Duodenal mucosa (tissue), 2 donors: ENCODE data around the gene CLN5.
"Not testable (repeated sequence)": the region's sequence is repeated elsewhere in the genome, so short reads cannot be mapped to it uniquely, and the experiment has no call there.

Experiments used
- H3K27ac ChIP-seq: one replicate; pipeline ENCODE4 v1.7.0; 2013; ENCODE audit warnings: low read depth, low read length
- H3K27me3 ChIP-seq, 2 donors: one replicate each; pipeline ENCODE4 v1.7.0; 2013; ENCODE audit warnings: low read length in 2 of 2, control low read depth in 1 of 2; ENCODE audit not compliant: insufficient read depth in 2 of 2, control insufficient read depth in 1 of 2
- H3K36me3 ChIP-seq, 2 donors: one replicate each; pipeline ENCODE4 v1.7.0; 2013; ENCODE audit warnings: low read length in 2 of 2, control low read depth in 1 of 2; ENCODE audit not compliant: insufficient read depth in 2 of 2, control insufficient read depth in 1 of 2
- H3K4me1 ChIP-seq, 2 donors: one replicate each; pipeline ENCODE4 v1.7.0; 2013; ENCODE audit warnings: low read length in 2 of 2, control low read depth in 1 of 2; ENCODE audit not compliant: insufficient read depth in 2 of 2, control insufficient read depth in 1 of 2
- H3K4me3 ChIP-seq, 2 donors: one replicate each; pipeline ENCODE4 v1.7.0; 2013; ENCODE audit warnings: low read length in 2 of 2, low read depth in 1 of 2
- H3K9ac ChIP-seq, 2 donors: one replicate each; pipeline ENCODE4 v1.7.0; 2013; ENCODE audit warnings: low read length in 2 of 2, low read depth in 1 of 2
- H3K9me3 ChIP-seq, 2 donors: one replicate each; pipeline ENCODE4 v1.7.0; 2013; ENCODE audit warnings: low read length in 2 of 2, control low read depth in 1 of 2; ENCODE audit not compliant: control insufficient read depth in 1 of 2

The CLN5 gene

DNA sequence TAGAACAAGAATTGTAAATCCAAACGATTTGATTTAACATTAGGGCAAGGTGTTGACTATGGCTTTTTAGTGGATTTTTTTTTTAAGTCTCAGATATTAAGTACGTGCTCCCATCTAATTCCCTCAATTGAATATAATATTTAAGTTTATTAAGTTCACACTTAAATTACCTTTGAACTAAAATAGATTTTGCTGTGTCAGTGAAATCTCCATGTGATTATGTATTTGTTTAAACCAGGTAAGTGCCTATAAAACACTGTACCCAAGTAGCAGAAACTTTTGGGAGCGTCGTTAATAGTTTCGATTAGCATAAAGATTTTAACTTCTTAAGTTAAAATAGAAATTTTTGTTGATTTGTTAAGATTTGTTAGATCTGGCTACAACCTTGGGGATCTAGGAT is 1.6 kb downstream of the CLN5 start:
- H3K4me3 ChIP-seq, result no peak overlapping the region
- no peak overlapping the region for H3K27ac ChIP-seq
- H3K4me1 ChIP-seq, result peaks cover 10 to 18% of the 10 kb centered on the region in 2 donors
- no peaks in the 10 kb centered on the region for H3K9me3 ChIP-seq
- peak overlapping the region in 1 of 2 donors; percentile 97 for H3K9ac ChIP-seq
- H3K36me3 ChIP-seq, result peaks cover 12% of the 10 kb centered on the region in 2 donors
- H3K27me3 ChIP-seq, result no peaks in the 10 kb centered on the region

DNA sequence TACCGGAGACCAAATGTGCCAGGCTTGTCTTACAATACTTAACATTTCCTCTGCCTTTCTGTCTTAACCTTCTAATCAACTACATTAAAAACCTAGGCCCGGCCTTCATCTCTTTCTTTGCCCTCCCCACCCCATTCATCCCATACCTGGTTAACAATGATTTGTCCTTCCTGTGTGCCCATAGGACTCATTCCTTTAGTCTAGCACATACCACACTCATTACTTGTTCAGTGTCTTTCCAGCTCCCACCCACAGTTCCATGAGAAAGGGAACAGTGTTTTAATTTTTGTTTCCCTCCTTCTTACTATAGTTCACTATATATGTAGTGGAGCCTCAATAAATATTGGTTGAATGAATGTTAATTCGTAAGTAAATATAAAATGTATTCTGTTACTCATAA is 2.4 kb downstream of the CLN5 start:
- Histone ChIP-seq H3K9ac (no peak overlapping the region), H3K4me1 (peaks cover 10 to 18% of the 10 kb centered on the region in 2 donors), H3K36me3 (peaks cover 17 to 18% of the 10 kb centered on the region in 2 donors), H3K27me3 (no peaks in the 10 kb centered on the region), H3K4me3 (no peak overlapping the region), H3K9me3 (no peaks in the 10 kb centered on the region), H3K27ac (no peak overlapping the region)

DNA sequence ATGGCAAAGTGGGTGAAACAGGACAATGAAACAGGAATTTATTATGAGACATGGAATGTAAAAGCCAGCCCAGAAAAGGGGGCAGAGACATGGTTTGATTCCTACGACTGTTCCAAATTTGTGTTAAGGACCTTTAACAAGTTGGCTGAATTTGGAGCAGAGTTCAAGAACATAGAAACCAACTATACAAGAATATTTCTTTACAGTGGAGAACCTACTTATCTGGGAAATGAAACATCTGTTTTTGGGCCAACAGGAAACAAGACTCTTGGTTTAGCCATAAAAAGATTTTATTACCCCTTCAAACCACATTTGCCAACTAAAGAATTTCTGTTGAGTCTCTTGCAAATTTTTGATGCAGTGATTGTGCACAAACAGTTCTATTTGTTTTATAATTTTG is 8.6 kb downstream of the CLN5 start:
- no peaks in the 10 kb centered on the region for H3K9me3 ChIP-seq
- no peak overlapping the region for H3K4me3 ChIP-seq
- H3K27ac ChIP-seq, result no peak overlapping the region
- no peaks in the 10 kb centered on the region for H3K27me3 ChIP-seq
- H3K36me3 ChIP-seq, result peaks cover 20 to 27% of the 10 kb centered on the region in 2 donors
- H3K4me1 ChIP-seq, result peaks cover 14 to 16% of the 10 kb centered on the region in 2 donors
- no peak overlapping the region for H3K9ac ChIP-seq

DNA sequence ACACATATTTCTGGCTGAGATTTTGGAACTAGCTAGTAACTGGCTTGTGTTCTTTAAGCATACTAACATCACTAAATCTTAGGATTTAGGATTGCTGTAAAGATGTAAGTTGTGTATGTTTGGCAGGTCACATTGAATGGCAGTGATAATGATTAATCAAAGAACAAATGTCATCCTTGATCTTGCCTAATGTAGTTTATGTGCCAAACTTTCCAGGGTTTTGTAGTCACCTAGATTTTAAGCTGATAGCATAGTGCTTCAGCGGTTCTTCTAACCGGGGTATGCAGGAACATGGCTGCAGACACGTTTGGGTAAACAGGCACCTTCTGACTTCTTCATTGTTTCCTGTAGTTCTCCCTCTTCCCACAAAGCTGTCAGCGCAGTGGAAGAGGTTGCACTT is 9.7 kb downstream of the CLN5 start:
- H3K9me3 ChIP-seq, result no peaks in the 10 kb centered on the region
- no peak overlapping the region for H3K27ac ChIP-seq

DNA sequence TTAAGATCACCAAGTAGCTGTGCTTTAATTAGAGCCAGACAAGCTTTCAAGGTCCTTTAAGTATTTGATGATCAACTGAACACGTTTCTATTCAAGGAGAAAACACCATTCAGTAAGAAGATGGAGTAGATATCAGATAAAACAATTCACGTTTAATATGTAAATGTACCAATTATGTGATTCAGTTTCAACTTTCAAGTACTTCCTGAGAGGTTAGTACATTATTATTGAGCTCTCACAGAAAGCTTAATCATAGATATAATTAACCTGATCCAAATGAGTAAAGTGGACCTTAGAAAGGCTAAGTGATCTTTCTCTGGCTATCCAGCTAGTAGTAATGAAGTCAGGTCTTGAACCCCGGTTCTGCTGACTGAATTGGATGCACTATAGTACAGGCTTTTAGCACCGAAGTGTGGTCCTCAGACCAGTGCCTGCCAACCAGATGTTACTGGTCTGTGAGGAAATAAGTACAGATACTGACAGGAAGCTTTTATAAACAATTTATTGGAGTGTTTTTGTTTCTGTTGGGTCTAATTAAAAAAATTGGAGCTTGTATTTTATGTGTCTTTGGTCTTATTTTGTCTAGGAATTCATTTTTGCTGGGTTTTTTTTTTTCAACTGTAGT is 10.2 kb downstream of the CLN5 start:
- peaks cover 14 to 16% of the 10 kb centered on the region in 2 donors for H3K4me1 ChIP-seq

More for the DNA sequence above, 9.7 kb downstream of the CLN5 start:
- peaks cover 14 to 16% of the 10 kb centered on the region in 2 donors for H3K4me1 ChIP-seq
- H3K36me3 ChIP-seq, result peaks cover 16 to 26% of the 10 kb centered on the region in 2 donors
- no peaks in the 10 kb centered on the region for H3K27me3 ChIP-seq
- H3K4me3 ChIP-seq, result no peak overlapping the region
- no peak overlapping the region for H3K9ac ChIP-seq

DNA sequence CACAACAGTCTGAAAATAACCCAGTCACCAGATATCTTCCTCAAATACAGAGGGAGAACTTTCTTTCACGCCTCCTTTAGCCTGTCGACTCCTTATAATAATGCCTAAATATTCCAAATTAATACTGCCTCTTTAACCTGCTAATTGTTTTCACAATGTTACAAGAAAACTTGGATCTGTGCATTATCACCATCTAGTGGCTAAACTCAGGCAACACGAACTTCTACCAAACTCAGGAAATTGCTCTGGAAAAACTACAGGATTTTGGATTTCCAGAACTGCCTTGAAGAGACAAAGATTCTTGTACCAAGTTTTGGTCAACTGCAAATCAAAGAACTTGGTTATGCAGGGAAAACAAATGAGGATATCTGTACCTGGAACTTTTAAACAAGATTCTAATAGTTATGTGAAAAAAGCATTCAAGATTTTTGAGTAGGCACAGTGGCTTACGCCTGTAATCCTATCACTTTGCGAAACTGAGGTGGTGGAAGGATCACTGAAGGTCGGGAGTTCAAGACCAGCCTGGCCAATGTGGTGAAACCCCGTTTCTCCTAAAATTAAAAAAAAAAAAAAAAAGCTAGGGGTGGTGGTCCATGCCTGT is 10.8 kb downstream of the CLN5 start:
- no peaks in the 10 kb centered on the region for H3K27me3 ChIP-seq
- H3K36me3 ChIP-seq, result peaks cover 26 to 37% of the 10 kb centered on the region in 2 donors

More for the DNA sequence above, 10.2 kb downstream of the CLN5 start:
- Histone ChIP-seq H3K27me3 (no peaks in the 10 kb centered on the region), H3K9me3 (no peaks in the 10 kb centered on the region), H3K36me3 (peaks cover 21 to 32% of the 10 kb centered on the region in 2 donors), H3K27ac (no peak overlapping the region), H3K4me3 (no peak overlapping the region), H3K9ac (no peak overlapping the region)

DNA sequence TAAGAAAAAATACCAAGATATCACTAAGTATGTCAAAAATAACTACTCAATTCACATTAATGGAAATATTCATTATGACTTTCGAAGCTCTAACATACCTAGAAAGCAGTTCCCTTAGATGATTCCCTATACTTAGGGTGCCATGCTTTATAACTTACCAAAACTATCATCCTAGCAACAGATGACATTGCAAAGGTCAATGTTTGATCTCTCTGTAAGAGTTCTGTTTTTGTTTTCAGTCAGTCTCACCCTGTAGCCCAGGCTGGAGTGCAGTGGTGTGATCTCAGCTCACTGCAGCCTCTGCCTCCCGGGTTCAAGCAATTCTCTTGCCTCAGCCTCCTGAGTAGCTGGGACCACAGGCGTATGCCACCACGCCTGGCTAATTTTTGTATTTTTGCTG is 16.5 kb downstream of the CLN5 start:
- not testable (repeated sequence) for H3K27ac ChIP-seq, H3K4me1 ChIP-seq, H3K9ac ChIP-seq, H3K27me3 ChIP-seq, H3K4me3 ChIP-seq, H3K9me3 ChIP-seq
- peaks cover 27 to 67% of the 10 kb centered on the region in 2 donors for H3K36me3 ChIP-seq

More for the DNA sequence above, 10.8 kb downstream of the CLN5 start:
- H3K9me3 ChIP-seq, result no peaks in the 10 kb centered on the region
- H3K9ac ChIP-seq, result no peak overlapping the region
- no peak overlapping the region for H3K4me3 ChIP-seq
- peaks cover 14 to 16% of the 10 kb centered on the region in 2 donors for H3K4me1 ChIP-seq
- no peak overlapping the region for H3K27ac ChIP-seq

DNA sequence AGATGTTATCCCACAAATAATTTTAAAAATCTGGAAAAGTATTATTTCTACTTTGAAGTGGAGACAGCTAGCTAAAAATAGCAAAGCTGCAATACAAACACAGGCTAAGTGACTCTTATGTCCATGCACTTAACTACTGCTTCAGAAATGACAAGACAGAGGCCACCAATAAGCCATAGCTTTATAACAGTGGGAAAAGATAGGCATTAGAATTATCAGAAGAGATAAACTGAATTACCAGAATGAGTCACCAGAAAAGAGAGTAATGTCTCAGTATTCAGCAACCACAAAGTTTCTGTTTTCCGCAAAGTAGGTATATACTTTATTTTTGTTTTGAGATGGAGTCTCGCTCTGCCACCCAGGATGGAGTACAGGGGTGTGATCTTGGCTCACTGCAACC is 17.1 kb downstream of the CLN5 start:
- no peak overlapping the region for H3K27ac ChIP-seq

DNA sequence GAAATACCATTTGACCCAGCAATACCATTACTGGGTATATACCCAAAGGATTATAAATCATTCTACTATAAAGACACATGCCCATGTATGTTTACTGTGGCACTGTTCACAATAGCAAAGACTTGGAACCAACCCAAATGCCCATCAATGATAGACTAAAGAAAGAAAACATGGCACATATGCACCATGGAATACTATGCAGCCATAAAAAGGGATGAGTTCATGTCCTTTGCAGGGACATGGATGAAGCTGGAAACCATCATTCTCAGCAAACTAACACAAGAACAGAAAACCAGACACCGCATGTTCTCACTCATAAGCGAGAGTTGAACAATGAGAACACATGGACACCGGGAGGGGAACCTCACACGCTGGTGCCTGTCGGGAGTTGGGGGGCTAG is 17.8 kb downstream of the CLN5 start:
- not testable (repeated sequence) for H3K9me3 ChIP-seq, H3K27me3 ChIP-seq, H3K9ac ChIP-seq, H3K4me3 ChIP-seq, H3K27ac ChIP-seq
- peaks cover 39 to 77% of the 10 kb centered on the region in 2 donors for H3K36me3 ChIP-seq
- H3K4me1 ChIP-seq, result peaks cover 4 to 17% of the 10 kb centered on the region in 2 donors

More for the DNA sequence above, 17.1 kb downstream of the CLN5 start:
- Histone ChIP-seq H3K4me1 (peaks cover 1 to 11% of the 10 kb centered on the region in 2 donors), H3K27me3 (no peaks in the 10 kb centered on the region), H3K4me3 (no peak overlapping the region), H3K9me3 (no peaks in the 10 kb centered on the region), H3K36me3 (peaks cover 32 to 74% of the 10 kb centered on the region in 2 donors), H3K9ac (no peak overlapping the region)

DNA sequence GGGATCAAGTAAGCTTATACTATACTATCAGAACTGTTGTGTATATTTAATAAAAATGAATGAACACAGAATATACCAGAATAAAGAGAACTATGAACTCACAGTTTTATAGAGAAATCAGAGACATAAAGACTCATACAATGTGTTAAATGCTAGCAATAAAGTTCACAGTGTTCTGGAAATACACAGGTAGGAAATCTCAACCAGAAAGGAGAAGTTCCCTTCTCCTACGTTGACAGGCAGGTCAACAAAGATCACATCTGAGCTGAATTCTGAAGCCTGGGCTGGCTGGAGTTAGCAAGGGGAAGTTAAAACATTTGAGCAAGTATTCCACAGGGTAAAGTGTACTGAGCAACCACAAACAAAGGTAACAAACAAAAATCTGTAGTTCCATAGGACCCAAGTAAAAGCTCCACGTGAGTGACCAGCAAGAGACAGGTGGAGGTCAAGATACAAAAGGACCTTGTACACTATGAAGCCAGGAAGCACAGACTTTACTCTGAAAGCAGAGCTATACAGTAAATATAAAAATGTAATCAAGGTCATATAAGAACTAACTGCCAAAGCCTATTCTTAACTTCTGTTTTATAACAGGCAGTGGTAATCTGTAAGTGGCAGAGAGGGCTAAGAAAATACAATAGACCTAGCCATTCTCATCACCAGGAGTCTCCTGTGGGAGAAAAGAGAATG is 22.1 kb downstream of the CLN5 start:
- no peak overlapping the region for H3K4me3 ChIP-seq
- H3K4me1 ChIP-seq, result peaks cover 7 to 10% of the 10 kb centered on the region in 2 donors
- H3K9ac ChIP-seq, result no peak overlapping the region
- H3K9me3 ChIP-seq, result no peaks in the 10 kb centered on the region
- no peak overlapping the region for H3K27ac ChIP-seq
- H3K36me3 ChIP-seq, result peaks cover 39 to 83% of the 10 kb centered on the region in 2 donors
- no peaks in the 10 kb centered on the region for H3K27me3 ChIP-seq
